SK-N-DZ (cell line): ENCODE measurements around the gene LMAN2L.
"Not testable (repeated sequence)": the region's sequence is repeated elsewhere in the genome, so short reads cannot be mapped to it uniquely, and the experiment has no call there.

Source experiments
- DNase-seq: peaks from one replicate; pipeline ENCODE4 v3.0.0-alpha.2; 2015; ENCODE audit warnings: low spot score

LMAN2L gene

DNA sequence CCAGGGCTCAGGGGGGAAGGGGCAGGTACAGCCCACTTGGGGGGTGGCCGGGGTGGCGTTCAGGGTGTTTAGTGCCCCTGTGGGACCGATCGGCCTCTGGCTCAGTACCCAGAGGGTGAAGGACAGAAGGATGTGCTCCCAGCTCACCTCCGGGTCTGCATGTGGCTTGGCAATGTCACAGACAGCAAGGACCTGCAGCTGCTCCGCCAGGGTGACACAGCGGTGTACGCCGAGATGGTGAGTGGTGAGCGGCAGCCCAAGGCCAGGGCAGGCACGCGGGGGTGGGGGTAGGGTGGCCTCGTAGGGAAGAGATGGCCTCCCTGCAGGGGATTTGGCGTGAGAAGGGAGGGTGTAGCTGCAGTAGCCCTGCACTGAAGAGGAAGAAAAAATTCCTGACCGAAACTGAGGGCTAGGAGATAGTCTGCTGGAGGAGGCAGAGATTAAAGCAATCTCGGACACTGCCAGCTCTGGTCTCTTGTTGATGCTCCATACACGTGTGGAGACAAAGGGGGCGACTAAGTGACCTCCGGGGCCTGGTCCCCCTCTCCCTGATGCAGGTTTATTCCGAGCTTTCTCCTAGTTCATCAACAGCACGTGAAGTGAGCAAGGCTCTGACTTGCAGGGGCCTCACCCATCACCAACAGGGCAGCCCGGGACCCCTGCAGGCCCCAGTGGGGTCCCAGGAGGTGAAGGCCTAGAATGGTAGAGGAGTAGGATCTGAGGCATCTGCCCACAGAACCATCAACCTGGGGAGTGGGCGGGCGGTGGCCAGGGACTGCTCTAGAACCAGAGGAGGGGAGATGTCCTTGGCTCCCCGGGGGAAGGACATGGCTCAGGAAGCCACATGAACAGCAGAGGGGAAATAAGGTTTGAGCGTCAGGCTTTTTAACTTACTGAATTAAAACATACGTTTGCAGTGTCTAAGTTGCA, 51.9 kb downstream of the LMAN2L start:
- DNase-seq = peak; percentile 37

GRCh38 chr2:96687266-96687665, 52.6 kb downstream of the LMAN2L start:
- DNase-seq = no peak

DNA sequence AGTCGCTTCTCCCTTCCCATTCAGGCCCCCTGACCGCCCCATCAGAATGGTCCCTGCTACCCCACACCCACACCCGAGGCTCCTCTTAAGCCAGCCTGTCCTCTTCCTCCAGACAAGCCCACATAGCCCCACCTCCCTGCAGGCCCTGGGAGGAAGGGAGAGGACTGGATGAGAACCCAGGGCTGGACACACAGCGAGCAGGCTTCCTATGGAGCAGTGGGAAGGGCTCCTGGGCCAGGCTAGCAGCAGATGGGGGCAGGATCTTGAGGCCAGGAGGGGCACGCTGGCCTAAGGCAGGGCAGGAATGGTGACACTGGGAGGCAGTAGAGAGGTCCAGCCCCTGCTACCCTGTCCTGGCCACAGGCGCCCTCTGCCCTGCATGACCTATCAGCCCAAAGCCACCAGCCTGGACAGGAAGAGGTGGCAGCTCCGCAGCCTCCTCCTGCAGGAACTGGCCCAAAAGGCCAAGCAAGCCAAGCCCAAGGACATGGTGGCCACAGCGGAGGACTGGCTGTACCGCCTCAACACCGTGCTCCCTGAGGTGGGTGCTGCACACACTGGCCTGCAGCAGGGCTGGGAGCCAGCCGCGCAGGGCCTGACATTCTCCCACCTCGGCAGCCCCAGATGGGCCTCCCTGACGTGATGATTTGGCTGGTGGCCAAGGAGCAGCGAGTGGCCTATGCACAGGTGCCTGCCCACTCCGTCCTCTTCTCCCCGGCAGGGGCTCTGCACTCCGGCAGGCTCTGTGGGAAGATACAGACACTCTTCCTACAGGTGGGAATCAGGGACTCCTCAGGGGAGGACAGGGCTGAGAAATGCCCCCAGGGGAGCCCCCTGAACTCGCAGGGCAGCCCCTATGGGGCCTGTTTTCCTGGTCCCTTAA, 54.0 kb downstream of the LMAN2L start:
- DNase-seq = peak; percentile 79

DNA sequence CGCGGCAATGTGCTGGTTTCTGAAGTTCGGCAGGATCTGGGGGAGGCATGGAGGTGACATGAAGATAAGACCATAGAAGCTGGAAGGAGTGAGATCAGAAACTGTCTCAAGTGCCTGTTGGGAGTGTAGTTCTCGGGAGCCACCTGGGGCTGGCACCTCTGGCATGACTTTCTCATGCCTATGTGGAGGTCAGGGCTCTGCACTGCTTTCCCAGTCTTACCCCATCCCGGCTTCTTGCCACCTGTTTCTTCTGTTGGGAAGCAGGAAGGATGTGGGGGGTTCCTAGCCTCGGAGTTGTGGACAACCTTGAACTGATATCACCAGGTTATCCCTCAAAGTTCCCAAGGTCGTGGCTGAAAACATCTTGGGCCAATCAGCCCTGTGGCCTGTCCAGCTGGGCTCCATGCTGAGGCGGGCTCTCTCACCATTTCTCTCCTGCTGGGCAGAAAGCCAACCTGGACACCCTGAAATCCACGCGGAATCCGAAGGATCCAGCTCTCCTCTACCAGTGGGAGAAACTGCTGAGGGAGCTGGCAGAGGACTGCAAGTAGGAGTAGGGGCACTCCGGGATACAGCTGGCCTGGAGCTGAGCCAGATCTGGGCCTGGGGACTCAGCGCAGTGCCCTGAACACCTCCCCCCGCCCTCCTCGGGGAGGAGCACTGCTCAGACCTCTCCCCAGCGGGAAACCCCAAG, 54.8 kb downstream of the LMAN2L start:
- DNase-seq = no peak

DNA sequence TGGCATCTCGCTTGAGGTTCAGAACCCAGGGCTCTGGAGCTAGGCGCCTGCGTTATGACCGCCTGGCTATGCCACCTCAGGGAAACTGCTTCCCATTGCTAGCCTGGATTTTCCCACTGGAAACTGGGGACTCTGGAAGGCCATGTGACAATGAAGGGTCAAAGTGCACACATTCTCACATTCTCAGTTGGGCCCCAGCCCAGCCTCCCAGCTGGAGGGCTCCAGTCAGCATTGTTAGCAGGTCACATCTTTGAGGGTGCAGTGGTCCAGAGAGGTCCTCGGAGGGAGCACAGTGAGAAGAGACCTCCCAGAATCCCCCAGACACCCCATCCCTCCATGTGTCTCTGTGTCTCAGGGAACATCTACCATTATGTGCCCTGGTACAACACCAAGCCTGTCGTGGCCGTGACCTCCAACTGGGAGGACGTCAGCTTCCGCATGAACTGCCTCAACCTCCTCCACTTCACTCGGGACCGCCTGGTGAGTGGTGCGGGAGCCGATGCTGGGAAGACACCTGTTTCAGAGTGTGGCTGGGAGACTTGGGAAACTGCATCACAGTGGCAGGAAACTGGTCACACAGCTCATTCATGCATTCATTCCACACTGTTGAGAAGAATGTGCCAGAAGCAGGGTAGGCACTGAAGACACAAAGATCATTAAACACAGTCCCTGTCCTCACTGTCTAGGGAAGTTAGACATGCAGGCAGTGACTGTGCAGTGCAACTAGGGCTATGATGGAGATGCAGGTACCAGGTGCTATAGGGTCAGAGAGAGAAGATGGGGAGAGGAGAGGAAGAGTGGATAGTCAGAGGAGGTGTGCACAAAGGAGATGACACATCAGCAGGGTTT, 55.7 kb downstream of the LMAN2L start:
- DNase-seq = no peak

DNA sequence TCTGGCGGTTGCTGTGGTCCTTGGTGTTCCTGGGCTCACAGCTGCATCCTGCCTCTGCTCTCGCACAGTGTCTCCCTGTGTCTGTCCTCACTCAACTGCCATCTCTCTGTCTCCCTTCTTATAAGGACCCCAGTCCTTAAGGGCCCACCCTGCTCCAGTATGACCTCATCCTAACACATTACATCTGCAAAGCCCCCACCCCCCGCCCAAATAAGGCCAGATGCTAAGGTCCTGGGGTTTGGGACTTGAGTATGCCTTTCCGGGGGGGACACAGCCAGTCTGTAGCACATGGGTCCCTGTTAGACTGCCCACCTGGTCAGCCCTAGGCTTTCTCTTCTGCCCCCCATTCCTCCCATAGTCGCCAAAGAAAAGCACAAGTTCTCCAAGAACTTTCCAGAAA, 56.6 kb downstream of the LMAN2L start:
- DNase-seq = no peak

GRCh38 chr2:96681540-96681939, 58.3 kb downstream of the LMAN2L start:
- DNase-seq = no peak

DNA sequence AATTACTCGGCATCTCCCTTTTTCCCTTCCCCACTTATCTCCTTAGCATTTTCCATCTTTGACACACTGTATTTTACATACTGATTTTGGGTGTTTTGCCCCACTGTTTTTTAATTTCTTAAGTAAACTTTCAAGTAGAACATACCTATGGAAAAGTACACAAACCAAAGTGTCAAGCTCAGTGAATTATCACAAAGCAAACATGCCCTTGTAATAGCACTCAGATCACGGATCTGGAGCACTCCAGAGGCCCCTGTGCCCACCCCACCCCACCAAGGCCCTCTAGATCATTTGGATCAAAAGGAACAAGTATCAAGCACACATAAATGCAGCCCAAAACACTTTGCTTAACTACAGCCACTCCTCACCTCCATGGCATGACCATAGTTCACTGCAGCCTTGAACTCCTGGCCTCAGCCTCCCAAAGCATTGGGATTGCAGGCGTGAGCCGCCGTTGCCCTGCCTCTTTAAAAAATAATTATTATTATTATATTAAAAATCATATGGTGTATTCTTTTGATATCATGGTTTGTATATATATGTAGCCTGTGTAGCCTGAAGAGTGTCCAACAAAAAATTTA, 59.2 kb downstream of the LMAN2L start:
- no peak for DNase-seq

DNA sequence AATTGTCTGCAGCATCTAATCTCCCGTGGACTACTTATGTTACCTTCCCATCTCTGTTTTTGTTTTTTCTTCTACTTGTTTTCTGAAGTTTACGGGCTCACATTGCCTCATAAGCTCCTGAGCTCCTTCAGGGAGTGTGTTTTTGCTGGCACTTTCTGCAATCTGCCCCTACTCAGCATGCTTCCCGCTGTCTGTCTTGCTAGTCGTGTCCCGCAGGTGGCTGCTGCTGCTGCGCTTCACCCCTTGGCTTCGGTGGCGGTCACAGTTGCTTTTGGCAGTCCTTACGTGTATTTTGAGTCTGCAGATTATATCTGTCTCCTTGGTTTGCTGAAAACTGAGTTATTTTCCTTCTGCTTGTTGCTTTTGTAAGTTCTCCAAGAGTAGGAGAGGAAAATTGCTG, 60.0 kb downstream of the LMAN2L start:
- DNase-seq = no peak

DNA sequence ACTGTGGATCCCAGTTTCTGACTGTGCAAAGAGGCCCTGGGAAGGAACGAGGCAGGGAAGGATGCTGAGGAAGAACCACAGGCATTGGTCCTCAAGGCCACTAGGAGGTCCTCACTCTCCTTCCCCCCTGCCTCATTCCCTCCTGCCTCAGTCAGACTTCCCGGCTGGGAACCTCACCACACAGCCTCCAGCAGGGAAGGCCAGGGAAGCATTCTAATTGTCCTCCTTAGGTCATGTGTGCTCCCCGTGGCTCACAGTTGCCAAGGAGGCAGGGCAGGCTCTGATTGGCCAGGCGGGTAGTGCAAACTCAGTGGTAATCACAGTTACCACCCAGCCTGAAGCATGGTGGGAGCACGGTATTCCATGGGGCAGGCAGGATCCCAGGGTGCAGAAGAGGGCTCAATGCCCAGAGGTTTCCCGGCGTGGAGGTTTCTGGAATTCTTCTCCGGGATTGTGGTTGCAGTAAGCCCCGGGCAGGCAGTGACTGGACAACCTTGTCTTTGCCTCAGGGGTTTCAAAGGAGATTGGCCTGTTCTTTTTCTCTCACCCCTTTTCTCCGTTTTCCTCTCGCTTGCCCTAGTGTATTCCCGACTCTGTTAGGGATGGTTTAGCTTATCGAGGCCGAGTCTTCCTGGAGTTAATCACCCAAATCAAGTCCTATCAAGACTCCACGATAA, 70.2 kb downstream of the LMAN2L start:
- DNase-seq = no peak

GRCh38 chr2:96668771-96669170, 71.1 kb downstream of the LMAN2L start:
- no peak for DNase-seq

DNA sequence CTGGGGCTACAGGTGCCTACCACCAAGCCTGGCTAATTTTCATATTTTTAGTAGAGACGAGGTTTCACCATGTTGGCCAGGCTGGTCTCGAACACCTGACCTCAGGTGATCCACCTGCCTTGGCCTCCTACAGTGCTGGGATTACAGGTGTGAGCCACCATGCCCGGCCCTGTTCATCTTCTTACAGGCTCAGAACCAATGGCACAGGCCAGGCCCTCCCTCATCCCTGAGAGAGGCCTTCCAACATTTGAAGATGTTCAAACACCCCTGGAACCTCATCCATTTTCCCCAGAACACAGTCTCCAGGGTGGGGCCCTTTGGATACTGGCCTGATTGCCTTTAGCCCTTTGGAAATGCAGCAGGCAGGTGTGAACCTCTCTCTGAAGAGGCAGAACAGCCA, 74.1 kb downstream of the LMAN2L start:
- not testable (repeated sequence) for DNase-seq

DNA sequence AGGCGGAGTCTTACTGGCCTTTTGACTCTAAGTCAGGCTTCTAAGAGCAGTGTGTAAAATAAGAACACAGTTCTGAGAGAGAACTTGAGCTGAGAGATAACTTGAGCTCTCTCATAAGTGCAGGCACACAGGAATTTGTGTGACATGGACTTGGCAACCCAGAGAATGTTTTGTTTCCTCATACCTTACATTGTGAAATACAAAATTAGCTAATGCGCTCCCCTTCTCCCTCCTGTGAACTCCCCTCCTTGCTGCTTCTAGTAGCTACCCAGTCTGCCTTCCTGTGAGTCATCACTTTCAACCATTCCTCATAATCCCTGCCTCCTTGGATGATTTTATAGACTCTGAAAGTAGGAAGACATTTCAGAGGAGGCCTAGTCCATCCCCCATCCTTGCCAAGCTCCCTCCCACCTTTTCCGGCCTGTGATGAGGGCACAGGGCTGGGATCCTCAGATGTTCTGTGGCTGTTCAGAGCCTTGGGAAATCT, 74.7 kb downstream of the LMAN2L start:
- DNase-seq = no peak

- no peak for DNase-seq
Measured at GRCh38 chr2:96664366-96664925, 75.4 kb downstream of the LMAN2L start.

- DNase-seq = no peak
Measured at GRCh38 chr2:96663829-96664228, 76.0 kb downstream of the LMAN2L start.

DNA sequence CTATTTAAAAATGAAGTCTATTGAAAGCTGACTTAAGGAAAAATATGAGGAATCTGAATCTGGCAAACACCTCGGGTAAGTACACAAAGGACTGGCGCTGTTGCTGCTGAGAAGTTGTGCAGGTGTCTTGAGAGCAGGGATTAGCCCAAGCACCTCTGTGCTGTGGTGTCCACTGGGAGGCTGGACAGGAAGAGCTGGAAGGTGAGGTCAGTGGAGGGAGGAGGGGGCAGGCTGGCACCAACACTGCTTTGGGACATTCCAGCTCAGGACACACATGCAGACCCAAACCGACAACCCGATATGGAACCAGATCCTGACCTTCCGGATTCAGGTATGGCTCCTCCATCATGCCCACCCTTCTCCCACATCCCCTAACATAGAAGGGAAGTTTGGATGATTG, 76.7 kb downstream of the LMAN2L start:
- DNase-seq = no peak

DNA sequence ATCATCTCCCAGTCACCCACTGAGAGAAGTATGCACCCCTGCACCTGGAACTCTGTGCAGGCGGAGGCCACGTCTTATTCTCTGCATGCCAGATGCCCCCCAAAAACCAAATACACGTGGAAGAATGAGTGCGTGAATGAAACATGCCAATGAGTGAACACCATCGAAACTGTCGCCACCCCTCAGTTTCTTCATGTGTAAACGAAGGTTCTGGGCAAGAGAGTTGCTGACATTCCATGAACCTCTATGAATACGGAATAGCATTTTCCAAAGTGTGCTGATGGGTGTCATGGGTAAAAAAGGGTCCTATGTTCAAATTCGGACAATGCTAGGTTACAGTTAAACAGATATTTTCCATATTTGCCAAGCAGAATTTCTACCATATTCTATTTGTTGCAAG, 77.5 kb downstream of the LMAN2L start:
- no peak for DNase-seq

GRCh38 chr2:96661324-96661723, 78.5 kb downstream of the LMAN2L start:
- DNase-seq = no peak

DNA sequence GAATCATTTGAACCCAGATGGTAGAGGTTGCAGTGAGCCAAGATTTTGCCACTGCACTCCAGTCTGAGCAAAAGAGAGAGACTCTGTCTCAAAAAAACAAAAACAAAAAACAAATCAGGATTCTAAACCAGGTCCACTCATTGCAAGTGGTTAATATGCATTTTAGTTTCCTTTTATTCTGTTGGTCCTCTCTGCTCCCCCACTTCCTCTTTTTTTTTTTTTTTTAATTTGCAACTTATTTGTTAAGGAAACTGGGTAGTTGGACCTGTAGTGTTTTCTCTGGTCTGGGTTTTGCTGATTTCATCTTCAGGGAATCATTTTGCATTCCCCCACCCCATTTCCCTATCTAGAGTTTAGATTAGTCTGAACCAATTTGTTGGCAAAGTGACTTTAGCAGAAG, 83.3 kb downstream of the LMAN2L start:
- no peak for DNase-seq
